Stimulated activated CD8-positive, alpha-beta memory T cell treated with anti-CD3 and anti-CD28 coated beads, Interleukin-4, amount 100 ng/mL, for 1 hour (primary cell): ENCODE data around the gene C1QTNF1.

Source experiments
- DNase-seq, 2 donors: peaks; one replicate each; pipeline ENCODE4 v3.0.0-alpha.2; 2020; ENCODE audit warnings: low read depth in 2 of 2, low spot score in 1 of 2

The C1QTNF1 gene

GRCh38 chr17:78992542-78993212 lies 31.3 kb upstream of the C1QTNF1 start:
- DNase-seq = no peak

- DNase-seq = peak in 1 of 2 donors; percentile 23
Measured at GRCh38 chr17:78993241-78993956, 30.6 kb upstream of the C1QTNF1 start.

GRCh38 chr17:78993981-78994671 lies 29.8 kb upstream of the C1QTNF1 start:
- no peak for DNase-seq

GRCh38 chr17:78995022-78995760 lies 28.8 kb upstream of the C1QTNF1 start:
- no peak for DNase-seq

- DNase-seq = no peak
Measured at GRCh38 chr17:78995761-78996451, 28.1 kb upstream of the C1QTNF1 start.

- DNase-seq = no peak
Measured at GRCh38 chr17:78996781-78997201, 27.2 kb upstream of the C1QTNF1 start.

GRCh38 chr17:78997231-78997741 lies 26.7 kb upstream of the C1QTNF1 start:
- no peak for DNase-seq

- no peak for DNase-seq
Measured at GRCh38 chr17:78997881-78998280, 26.1 kb upstream of the C1QTNF1 start.

- DNase-seq = no peak
Measured at GRCh38 chr17:78998311-78999055, 25.5 kb upstream of the C1QTNF1 start.

GRCh38 chr17:78999056-78999768 lies 24.8 kb upstream of the C1QTNF1 start:
- no peak for DNase-seq

- no peak for DNase-seq
Measured at GRCh38 chr17:78999947-79000395, 24.0 kb upstream of the C1QTNF1 start.

- no peak for DNase-seq
Measured at GRCh38 chr17:79000396-79001189, 23.4 kb upstream of the C1QTNF1 start.

GRCh38 chr17:79001190-79002020 lies 22.6 kb upstream of the C1QTNF1 start:
- no peak for DNase-seq

GRCh38 chr17:79002291-79002690 lies 21.7 kb upstream of the C1QTNF1 start:
- no peak for DNase-seq

- no peak for DNase-seq
Measured at GRCh38 chr17:79002796-79003593, 21.0 kb upstream of the C1QTNF1 start.

- DNase-seq = no peak
Measured at GRCh38 chr17:79003661-79004411, 20.1 kb upstream of the C1QTNF1 start.
